HFFc6 (cell line): Measurements from ENCODE around the gene CD3G. TPM values are rescaled to one million over a fixed set of nuclear protein-coding genes. Genes with fewer than 3 reads are reported as not detected.

Experiments
- DNase-seq: peaks from one replicate; pipeline ENCODE4 v3.0.0-alpha.2; 2018
- H3K27ac Mint-ChIP-seq: 2 replicates; pipeline ENCODE4 v1.8.0; 2020; ENCODE audit warnings: mild to moderate bottlenecking, mixed read lengths
- H3K27me3 Mint-ChIP-seq: 2 replicates; pipeline ENCODE4 v1.8.0; 2021; ENCODE audit warnings: mild to moderate bottlenecking, moderate library complexity, mixed read lengths; ENCODE audit not compliant: insufficient read depth
- H3K36me3 Mint-ChIP-seq: 2 replicates; pipeline ENCODE4 v1.8.0; 2021; ENCODE audit warnings: low read depth, mixed read lengths
- H3K4me1 Mint-ChIP-seq: 2 replicates; pipeline ENCODE4 v1.8.0; 2020; ENCODE audit warnings: low read depth, mixed read lengths
- H3K4me3 Mint-ChIP-seq: 2 replicates; pipeline ENCODE4 v1.8.0; 2020; ENCODE audit warnings: mild to moderate bottlenecking, moderate library complexity, mixed read lengths
- H3K9me3 Mint-ChIP-seq: 2 replicates; pipeline ENCODE4 v1.8.0; 2020; ENCODE audit warnings: mild to moderate bottlenecking, mixed read lengths
- total RNA-seq, 6 experiments: library from RNA; stranded (reverse); fragmentation: NEBNext Ultra II Directional; extraction: Animal tissue kit (Norgen Biotek cat#: 25700); gene quantifications; 2 replicates in 1 of 6; 3 replicates in 5 of 6; pipeline ENCODE4 v1.2.3, GENCODE V29; 2021
- TF ChIP-seq, protein P1 (sequence below): fragments of 200-600 bp; sonication (generic); IDR thresholded peaks from 2 replicates; pipeline ENCODE4 v1.5.0; 2021; ENCODE audit warnings: antibody characterized with exemption, mild to moderate bottlenecking

CD3G gene
- total RNA-seq, 6 experiments from 2014 or later, result not detected

DNA sequence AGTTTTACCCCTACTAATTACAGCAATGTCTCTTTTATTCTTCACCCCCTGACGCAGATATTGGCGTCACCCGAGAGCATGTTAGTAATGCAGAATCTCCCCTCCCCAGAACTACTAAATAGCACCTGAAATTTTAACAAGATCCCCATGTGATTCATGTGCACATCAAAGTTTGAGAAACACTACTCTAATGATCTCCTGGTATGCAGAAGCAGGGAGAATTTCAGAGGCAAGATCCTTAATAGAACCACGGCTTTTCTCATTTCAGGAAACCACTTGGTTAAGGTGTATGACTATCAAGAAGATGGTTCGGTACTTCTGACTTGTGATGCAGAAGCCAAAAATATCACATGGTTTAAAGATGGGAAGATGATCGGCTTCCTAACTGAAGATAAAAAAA lies 5.3 kb downstream of the CD3G start:
- no peak overlapping the region for H3K4me3 Mint-ChIP-seq
- H3K36me3 Mint-ChIP-seq, result no peaks in the 10 kb centered on the region
- DNase-seq, result no peak
- TF ChIP-seq, protein P1, sequence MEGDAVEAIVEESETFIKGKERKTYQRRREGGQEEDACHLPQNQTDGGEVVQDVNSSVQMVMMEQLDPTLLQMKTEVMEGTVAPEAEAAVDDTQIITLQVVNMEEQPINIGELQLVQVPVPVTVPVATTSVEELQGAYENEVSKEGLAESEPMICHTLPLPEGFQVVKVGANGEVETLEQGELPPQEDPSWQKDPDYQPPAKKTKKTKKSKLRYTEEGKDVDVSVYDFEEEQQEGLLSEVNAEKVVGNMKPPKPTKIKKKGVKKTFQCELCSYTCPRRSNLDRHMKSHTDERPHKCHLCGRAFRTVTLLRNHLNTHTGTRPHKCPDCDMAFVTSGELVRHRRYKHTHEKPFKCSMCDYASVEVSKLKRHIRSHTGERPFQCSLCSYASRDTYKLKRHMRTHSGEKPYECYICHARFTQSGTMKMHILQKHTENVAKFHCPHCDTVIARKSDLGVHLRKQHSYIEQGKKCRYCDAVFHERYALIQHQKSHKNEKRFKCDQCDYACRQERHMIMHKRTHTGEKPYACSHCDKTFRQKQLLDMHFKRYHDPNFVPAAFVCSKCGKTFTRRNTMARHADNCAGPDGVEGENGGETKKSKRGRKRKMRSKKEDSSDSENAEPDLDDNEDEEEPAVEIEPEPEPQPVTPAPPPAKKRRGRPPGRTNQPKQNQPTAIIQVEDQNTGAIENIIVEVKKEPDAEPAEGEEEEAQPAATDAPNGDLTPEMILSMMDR, result no peak
- peaks cover 24% of the 10 kb centered on the region for H3K27me3 Mint-ChIP-seq
- H3K4me1 Mint-ChIP-seq, result no peaks in the 10 kb centered on the region
- no peak overlapping the region for H3K27ac Mint-ChIP-seq
- no peaks in the 10 kb centered on the region for H3K9me3 Mint-ChIP-seq

DNA sequence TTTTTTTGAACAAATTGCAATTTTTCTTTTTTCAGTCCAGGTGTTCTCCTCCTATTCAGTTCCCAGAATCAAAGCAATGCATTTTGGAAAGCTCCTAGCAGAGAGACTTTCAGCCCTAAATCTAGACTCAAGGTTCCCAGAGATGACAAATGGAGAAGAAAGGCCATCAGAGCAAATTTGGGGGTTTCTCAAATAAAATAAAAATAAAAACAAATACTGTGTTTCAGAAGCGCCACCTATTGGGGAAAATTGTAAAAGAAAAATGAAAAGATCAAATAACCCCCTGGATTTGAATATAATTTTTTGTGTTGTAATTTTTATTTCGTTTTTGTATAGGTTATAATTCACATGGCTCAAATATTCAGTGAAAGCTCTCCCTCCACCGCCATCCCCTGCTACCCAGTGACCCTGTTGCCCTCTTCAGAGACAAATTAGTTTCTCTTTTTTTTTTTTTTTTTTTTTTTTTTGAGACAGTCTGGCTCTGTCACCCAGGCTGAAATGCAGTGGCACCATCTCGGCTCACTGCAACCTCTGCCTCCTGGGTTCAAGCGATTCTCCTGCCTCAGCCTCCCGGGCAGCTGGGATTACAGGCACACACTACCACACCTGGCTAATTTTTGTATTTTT lies 9.1 kb downstream of the CD3G start:
- TF ChIP-seq, protein P1, result peak; percentile 86
- no peak overlapping the region for H3K4me3 Mint-ChIP-seq
- H3K27ac Mint-ChIP-seq, result no peak overlapping the region
- H3K27me3 Mint-ChIP-seq, result peaks cover 12% of the 10 kb centered on the region; the same call in 1 of the 2 replicates
- peaks cover 8% of the 10 kb centered on the region for H3K4me1 Mint-ChIP-seq
- H3K9me3 Mint-ChIP-seq, result no peaks in the 10 kb centered on the region
- no peaks in the 10 kb centered on the region for H3K36me3 Mint-ChIP-seq
- peak; percentile 8 for DNase-seq

DNA sequence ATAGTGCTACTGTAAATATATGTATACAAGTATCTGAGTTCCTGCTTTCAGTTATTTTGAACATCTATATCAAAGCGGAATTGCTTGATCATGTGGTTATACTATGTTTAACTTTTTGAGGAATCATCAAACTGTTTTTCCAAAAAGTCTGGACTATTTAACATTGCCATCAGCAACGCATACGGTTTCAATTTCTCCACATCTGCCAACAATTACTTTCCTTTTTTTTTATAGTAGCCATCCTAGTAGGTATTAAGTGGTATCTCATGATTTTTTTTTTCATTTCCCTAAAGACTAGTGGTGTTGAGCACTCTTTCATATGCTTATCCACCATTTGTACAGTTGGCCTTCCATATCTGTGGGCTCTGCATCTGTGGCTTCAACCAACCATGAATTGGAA lies 13.9 kb downstream of the CD3G start:
- peak overlapping the region; percentile 1; the same call in 1 of the 2 replicates for H3K4me3 Mint-ChIP-seq
- peaks cover 12% of the 10 kb centered on the region for H3K36me3 Mint-ChIP-seq
- TF ChIP-seq, protein P1, result no peak
- no peak for DNase-seq
- peaks cover 42% of the 10 kb centered on the region for H3K4me1 Mint-ChIP-seq
- H3K27ac Mint-ChIP-seq, result no peak overlapping the region
- peaks cover 9% of the 10 kb centered on the region for H3K9me3 Mint-ChIP-seq
- no peaks in the 10 kb centered on the region; the same call in 1 of the 2 replicates for H3K27me3 Mint-ChIP-seq

DNA sequence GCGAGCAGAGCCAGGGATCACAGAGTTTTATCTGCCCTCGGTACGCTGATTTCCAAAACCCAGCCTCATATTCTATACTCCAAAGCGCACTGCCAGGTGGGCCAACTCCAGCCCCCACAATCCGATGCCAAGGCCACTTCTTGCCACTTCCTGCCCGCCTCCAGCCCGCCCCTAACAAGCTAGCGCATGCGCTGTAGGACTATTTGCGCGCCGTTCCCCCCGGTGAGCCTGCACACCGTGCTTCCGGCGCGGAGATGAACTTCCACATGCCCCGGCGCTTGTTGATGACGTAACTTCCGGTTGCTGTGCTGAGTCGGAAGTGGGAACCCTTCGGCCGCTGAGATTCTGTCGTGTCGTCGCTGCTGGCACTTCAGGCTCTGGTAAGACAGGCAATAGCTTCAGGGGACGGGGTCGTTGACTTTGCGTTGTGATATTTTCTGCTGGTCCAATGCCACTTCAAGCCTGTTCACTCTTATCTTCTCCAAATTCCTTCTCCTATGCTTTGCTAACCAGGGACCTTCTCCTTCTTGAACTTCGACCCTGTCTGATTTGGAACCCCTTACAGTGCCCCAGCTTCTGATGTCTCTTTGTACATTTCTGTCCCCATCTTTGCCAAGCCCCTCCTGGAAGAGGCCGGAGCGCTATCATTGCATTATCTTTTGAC lies 15.3 kb downstream of the CD3G start, which contains the start of gene UBE4A:
Gene UBE4A, plus strand, starts transcription at position 306 of the 664 bp plus-strand sequence. CDS start 5,481 bp downstream, outside the sequence.
- TF ChIP-seq, protein P1, result no peak
- H3K4me3 Mint-ChIP-seq, result peak within 1 kb of the TSS; percentile 99
- H3K9me3 Mint-ChIP-seq, result peaks cover 9% of the 10 kb centered on the region
- peak within 1 kb of the TSS; percentile 92 for H3K27ac Mint-ChIP-seq
- H3K27me3 Mint-ChIP-seq, result no peaks in the 10 kb centered on the region; the same call in 1 of the 2 replicates
- peaks cover 12% of the 10 kb centered on the region for H3K36me3 Mint-ChIP-seq
- H3K4me1 Mint-ChIP-seq, result peaks cover 42% of the 10 kb centered on the region
- peak; percentile 88 for DNase-seq

DNA sequence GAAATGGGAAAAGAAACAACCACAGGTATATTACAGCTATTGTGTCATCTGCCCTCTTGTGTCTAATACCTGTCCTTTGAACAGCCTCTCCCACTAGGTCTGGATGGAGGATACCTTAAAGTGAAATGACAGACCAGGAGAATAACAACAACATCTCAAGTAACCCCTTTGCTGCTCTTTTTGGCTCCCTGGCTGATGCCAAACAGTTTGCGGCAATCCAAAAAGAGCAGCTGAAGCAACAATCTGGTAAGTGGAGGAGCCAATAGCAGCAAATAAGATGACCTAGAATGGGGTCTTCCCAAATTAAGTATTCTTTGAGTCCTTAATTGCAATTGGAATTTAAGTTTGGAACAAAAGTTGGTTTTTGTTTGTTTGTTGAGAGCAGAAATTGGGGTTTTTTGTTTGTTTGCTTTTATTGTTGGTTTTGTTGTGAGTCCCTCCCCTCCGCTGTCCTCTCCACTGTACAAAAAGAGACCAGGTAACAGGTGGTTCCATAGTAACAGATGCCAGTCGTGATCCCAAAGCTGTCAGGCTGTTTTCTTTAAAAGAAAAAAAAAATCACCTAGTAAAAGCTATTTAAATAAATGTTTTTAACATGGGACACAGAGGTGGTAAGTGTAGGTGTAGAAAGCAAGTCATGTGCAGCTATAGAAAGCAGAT lies 20.9 kb downstream of the CD3G start:
- H3K27ac Mint-ChIP-seq, result no peak overlapping the region

More for the DNA sequence above, 20.9 kb downstream of the CD3G start:
- Mint-ChIP-seq H3K4me1 (peaks cover 15% of the 10 kb centered on the region), H3K4me3 (no peak overlapping the region), H3K27me3 (no peaks in the 10 kb centered on the region), H3K9me3 (no peaks in the 10 kb centered on the region), H3K36me3 (0 out of 2 replicates have a peak, but pooled peaks cover 5% of the 10 kb centered on the region)
- TF ChIP-seq, protein P1, result no peak
- no peak for DNase-seq
